Type B pancreatic cell (in vitro differentiated cells): ENCODE measurements around the gene LINC01488. TPM values are rescaled to one million over a fixed set of nuclear protein-coding genes. Genes with fewer than 3 reads are reported as not detected.

Experiments used
- DNase-seq: peaks from one replicate; pipeline ENCODE4 v3.0.0; 2021; ENCODE audit warnings: mixed read lengths; ENCODE audit not compliant: unreplicated experiment; ENCODE audit errors: extremely low spot score
- H3K27ac Mint-ChIP-seq: 2 replicates; pipeline ENCODE4 v1.8.0; 2021; ENCODE audit warnings: mild to moderate bottlenecking, mixed read lengths
- H3K27me3 Mint-ChIP-seq: 2 replicates; pipeline ENCODE4 v1.8.0; 2021; ENCODE audit warnings: mixed read lengths
- H3K36me3 Mint-ChIP-seq: 2 replicates; pipeline ENCODE4 v1.8.0; 2021; ENCODE audit warnings: mixed read lengths
- H3K4me1 Mint-ChIP-seq: one replicate; pipeline ENCODE4 v1.8.0; 2021; ENCODE audit warnings: mixed read lengths; ENCODE audit not compliant: unreplicated experiment
- H3K4me3 Mint-ChIP-seq: 2 replicates; pipeline ENCODE4 v1.8.0; 2021; ENCODE audit warnings: mild to moderate bottlenecking, mixed read lengths
- H3K9me3 Mint-ChIP-seq: 2 replicates; pipeline ENCODE4 v1.8.0; 2021; ENCODE audit warnings: mixed read lengths
- total RNA-seq: library from RNA; stranded (reverse); gene quantifications from 2 replicates; pipeline ENCODE4 v1.2.1, GENCODE V29; 2021; ENCODE audit warnings: low replicate concordance
- TF ChIP-seq, protein P1 (sequence below): fragments of 200-600 bp; sonication (generic); conservative IDR thresholded peaks from 2 replicates; pipeline ENCODE4 v1.5.0; 2021; ENCODE audit warnings: antibody characterized with exemption, mild to moderate bottlenecking

The LINC01488 gene
- total RNA-seq, 1 donor from 2014 or later: not detected

DNA sequence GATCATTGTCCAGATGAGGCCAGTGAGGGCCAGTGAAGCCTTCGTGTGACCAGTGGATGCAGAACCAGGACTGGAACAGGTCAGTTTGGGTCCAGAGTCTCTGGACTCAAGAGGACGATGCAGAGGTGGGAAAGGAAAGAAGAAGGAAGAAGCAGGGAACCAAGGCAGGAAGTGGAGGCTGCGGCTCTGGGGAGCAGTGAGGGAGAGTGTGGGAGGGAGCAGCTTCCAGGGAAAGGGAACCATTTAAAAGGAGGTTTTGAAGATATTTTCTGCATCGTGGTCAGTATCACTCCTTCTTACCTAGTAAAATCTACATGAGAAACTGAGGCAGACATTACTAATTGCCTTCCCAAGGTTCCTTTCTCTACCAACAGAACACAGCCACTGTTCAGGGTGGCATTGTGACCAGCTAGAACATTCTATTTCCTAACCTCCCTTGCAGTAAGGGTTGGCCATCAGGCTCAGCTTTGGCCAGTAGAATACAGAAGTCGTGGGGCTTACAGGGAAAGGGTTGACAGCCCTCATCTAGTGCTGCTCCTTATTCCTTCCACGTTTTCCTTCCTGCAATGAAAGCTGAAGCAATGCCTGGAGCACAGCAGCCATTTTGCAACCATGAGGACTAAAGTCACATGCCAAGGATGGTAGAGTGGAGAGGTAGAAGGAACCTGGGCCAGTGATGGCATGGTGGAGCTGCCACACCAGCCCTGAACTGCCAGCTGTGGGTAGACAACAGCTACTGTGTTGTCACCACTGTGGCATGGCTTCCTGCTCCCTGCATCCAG is 29.1 kb upstream of the LINC01488 start:
- no peak for DNase-seq
- Mint-ChIP-seq H3K27me3 (no peaks in the 10 kb centered on the region), H3K9me3 (peaks cover 5% of the 10 kb centered on the region), H3K4me3 (no peak overlapping the region), H3K36me3 (no peaks in the 10 kb centered on the region), H3K4me1 (peaks cover 12% of the 10 kb centered on the region), H3K27ac (no peak overlapping the region)
- TF ChIP-seq, protein P1, sequence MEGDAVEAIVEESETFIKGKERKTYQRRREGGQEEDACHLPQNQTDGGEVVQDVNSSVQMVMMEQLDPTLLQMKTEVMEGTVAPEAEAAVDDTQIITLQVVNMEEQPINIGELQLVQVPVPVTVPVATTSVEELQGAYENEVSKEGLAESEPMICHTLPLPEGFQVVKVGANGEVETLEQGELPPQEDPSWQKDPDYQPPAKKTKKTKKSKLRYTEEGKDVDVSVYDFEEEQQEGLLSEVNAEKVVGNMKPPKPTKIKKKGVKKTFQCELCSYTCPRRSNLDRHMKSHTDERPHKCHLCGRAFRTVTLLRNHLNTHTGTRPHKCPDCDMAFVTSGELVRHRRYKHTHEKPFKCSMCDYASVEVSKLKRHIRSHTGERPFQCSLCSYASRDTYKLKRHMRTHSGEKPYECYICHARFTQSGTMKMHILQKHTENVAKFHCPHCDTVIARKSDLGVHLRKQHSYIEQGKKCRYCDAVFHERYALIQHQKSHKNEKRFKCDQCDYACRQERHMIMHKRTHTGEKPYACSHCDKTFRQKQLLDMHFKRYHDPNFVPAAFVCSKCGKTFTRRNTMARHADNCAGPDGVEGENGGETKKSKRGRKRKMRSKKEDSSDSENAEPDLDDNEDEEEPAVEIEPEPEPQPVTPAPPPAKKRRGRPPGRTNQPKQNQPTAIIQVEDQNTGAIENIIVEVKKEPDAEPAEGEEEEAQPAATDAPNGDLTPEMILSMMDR: no peak

DNA sequence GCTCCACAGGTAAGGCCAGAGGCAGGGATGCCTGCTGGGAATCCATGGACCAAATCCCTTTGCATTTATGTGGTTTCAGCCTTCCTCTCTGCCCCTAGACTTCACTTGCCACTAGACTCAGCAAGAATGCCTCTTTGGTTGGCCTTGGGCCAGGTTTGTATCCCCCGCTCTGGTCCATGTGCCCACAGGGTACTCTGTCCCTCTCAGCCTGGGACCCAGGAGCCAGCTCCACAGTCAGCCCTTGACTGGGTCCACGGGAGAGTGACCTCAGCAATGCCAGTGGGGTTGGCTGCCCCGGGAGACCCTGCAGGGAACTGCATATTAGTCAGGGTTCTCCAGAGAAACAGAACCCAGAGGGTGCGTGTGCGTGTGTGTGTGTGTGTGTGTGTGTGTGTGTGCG is 28.3 kb upstream of the LINC01488 start:
- H3K4me1 Mint-ChIP-seq: peaks cover 5% of the 10 kb centered on the region
- DNase-seq: no peak
- H3K4me3 Mint-ChIP-seq: no peak overlapping the region
- peaks cover 9% of the 10 kb centered on the region for H3K9me3 Mint-ChIP-seq
- TF ChIP-seq, protein P1: no peak
- no peaks in the 10 kb centered on the region for H3K27me3 Mint-ChIP-seq
- H3K27ac Mint-ChIP-seq: no peak overlapping the region
- no peaks in the 10 kb centered on the region for H3K36me3 Mint-ChIP-seq

DNA sequence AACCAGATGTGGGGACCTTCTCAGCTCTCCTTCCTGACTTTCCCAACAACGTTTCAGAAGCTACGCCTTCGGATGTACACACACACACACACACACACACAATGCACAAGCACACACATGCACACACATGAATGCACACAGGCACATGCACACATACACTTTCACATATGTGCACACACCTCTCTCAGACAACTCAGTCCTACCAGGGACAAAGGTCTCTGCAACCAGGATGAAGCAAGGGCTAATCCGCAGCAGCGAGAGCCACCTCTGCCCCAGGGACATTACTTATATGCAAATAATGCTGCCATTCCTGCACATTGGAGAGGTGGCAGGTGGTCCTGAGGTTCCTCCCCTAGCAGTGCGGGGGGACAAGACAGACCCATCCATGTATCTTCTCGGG is 27.4 kb upstream of the LINC01488 start:
- H3K9me3 Mint-ChIP-seq: peaks cover 9% of the 10 kb centered on the region
- no peaks in the 10 kb centered on the region for H3K27me3 Mint-ChIP-seq
- H3K27ac Mint-ChIP-seq: no peak overlapping the region
- H3K36me3 Mint-ChIP-seq: no peaks in the 10 kb centered on the region
- no peak overlapping the region for H3K4me3 Mint-ChIP-seq
- no peaks in the 10 kb centered on the region for H3K4me1 Mint-ChIP-seq
- no peak for DNase-seq
- TF ChIP-seq, protein P1: no peak

DNA sequence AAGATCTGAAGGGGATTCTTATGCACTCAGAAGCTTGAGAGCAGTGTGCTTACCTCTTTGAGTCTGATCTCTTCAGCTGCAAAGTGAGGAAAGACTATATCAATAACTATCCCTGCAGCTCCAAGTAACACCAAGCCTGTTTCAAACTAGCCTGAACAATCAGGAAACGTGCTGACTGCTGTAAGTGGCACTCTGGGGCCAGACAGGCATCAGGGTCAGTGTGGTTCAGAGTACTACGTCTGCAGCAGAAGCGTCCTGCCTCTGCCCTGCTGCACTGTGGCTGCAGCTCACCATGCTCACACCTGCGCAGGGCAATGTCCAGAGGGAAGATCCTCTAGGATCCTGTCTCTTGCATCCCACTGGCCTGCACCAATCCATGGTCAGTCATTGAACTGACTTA is 25.5 kb upstream of the LINC01488 start:
- Mint-ChIP-seq H3K27me3 (no peaks in the 10 kb centered on the region), H3K27ac (no peak overlapping the region)

DNA sequence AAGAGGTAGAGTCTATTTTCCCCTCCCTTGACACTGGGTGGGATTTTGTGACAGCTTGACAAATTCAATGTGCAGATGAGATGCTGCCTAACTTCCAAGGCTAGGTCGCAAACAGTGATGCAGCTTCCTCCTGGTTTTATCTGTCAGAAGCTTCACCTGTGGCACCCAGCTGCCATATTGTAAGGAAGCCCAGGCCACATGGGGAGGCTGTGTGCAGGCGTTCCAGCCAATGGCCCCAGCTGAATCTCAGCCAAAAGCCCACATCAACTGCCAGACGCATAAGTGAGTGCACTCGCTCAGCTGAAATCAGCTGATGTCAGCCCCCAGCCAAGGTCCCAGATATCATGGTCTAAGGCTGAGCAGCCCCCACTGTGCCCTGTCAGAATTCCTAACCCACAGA is 24.8 kb upstream of the LINC01488 start:
- H3K27ac Mint-ChIP-seq: no peak overlapping the region
- no peak for DNase-seq
- H3K27me3 Mint-ChIP-seq: no peaks in the 10 kb centered on the region
- H3K4me1 Mint-ChIP-seq: peaks cover 5% of the 10 kb centered on the region
- no peaks in the 10 kb centered on the region for H3K36me3 Mint-ChIP-seq
- TF ChIP-seq, protein P1: no peak
- H3K9me3 Mint-ChIP-seq: peaks cover 16% of the 10 kb centered on the region
- no peak overlapping the region for H3K4me3 Mint-ChIP-seq

More for the DNA sequence above, 25.5 kb upstream of the LINC01488 start:
- no peak overlapping the region for H3K4me3 Mint-ChIP-seq
- H3K9me3 Mint-ChIP-seq: peaks cover 16% of the 10 kb centered on the region
- no peak for DNase-seq
- TF ChIP-seq, protein P1: no peak
- H3K36me3 Mint-ChIP-seq: no peaks in the 10 kb centered on the region
- peaks cover 5% of the 10 kb centered on the region for H3K4me1 Mint-ChIP-seq
